MCF 10A (cell line): ENCODE results near the gene EGLN2. TPM values are rescaled to one million over a fixed set of nuclear protein-coding genes. Genes with fewer than 3 reads are reported as not detected.
A peak's percentile ranks its signal among the peaks of the same experiment; 100 is the strongest.

Source experiments
- BruUV-seq: library from RNA; stranded (reverse); fragments of 400-500 nt; replicated peaks from 2 replicates; lab custom pipeline; 2021; lab: Mats Ljungman, UMichigan
- CTCF ChIA-PET: fragments of 300-600 bp; sonication (Branson Sonifier 250); formaldehyde crosslinking; extraction: SDS; loops from one replicate; lab custom pipeline; 2021; ENCODE audit warnings: antibody characterized with exemption, inconsistent platforms; lab: Yijun Ruan, JAX
- POLR2A ChIA-PET: fragments of 300-600, 350-650 bp; sonication (Branson Sonifier 250); formaldehyde crosslinking; extraction: SDS; loops from one replicate; lab custom pipeline; 2020; ENCODE audit warnings: antibody characterized with exemption, inconsistent platforms; lab: Yijun Ruan, JAX
- DNase-seq: peaks from one replicate; pipeline ENCODE4 v3.0.0-alpha.2; 2018; ENCODE audit not compliant: unreplicated experiment
- H3K27ac Mint-ChIP-seq: one replicate; pipeline ENCODE4 v1.8.0; 2022; ENCODE audit warnings: mild to moderate bottlenecking, low read depth, mixed read lengths; ENCODE audit not compliant: unreplicated experiment
- H3K27me3 Mint-ChIP-seq: one replicate; pipeline ENCODE4 v1.8.0; 2022; ENCODE audit warnings: mixed read lengths; ENCODE audit not compliant: insufficient read depth, unreplicated experiment
- H3K36me3 Mint-ChIP-seq: one replicate; pipeline ENCODE4 v1.8.0; 2022; ENCODE audit warnings: mild to moderate bottlenecking, moderate library complexity, mixed read lengths; ENCODE audit not compliant: insufficient read depth, unreplicated experiment
- H3K4me1 Mint-ChIP-seq: one replicate; pipeline ENCODE4 v1.8.0; 2022; ENCODE audit warnings: mixed read lengths; ENCODE audit not compliant: insufficient read depth, unreplicated experiment
- H3K4me3 Mint-ChIP-seq: one replicate; pipeline ENCODE4 v1.8.0; 2022; ENCODE audit warnings: mild to moderate bottlenecking, moderate library complexity, mixed read lengths; ENCODE audit not compliant: unreplicated experiment
- H3K9me3 Mint-ChIP-seq: one replicate; pipeline ENCODE4 v1.8.0; 2022; ENCODE audit warnings: mixed read lengths; ENCODE audit not compliant: unreplicated experiment
- intact Hi-C: fragments of 100-400 bp; cut with micrococcal nuclease; formaldehyde crosslinking; loops from 2 replicates; pipeline ENCODE4 v1.14.1; 2022
- total RNA-seq: library from RNA; stranded (reverse); gene quantifications from 2 replicates; pipeline ENCODE4 v1.2.3, GENCODE V29; 2022
- TF ChIP-seq, protein P1 (sequence below): fragments of 200-600 bp; IDR thresholded peaks from one replicate; pipeline ENCODE4 v1.8.0; 2022; ENCODE audit warnings: antibody characterized with exemption, mild to moderate bottlenecking; ENCODE audit not compliant: unreplicated experiment

The EGLN2 gene
- total RNA-seq, 1 experiment from 2014 or later: 55.6 TPM

DNA sequence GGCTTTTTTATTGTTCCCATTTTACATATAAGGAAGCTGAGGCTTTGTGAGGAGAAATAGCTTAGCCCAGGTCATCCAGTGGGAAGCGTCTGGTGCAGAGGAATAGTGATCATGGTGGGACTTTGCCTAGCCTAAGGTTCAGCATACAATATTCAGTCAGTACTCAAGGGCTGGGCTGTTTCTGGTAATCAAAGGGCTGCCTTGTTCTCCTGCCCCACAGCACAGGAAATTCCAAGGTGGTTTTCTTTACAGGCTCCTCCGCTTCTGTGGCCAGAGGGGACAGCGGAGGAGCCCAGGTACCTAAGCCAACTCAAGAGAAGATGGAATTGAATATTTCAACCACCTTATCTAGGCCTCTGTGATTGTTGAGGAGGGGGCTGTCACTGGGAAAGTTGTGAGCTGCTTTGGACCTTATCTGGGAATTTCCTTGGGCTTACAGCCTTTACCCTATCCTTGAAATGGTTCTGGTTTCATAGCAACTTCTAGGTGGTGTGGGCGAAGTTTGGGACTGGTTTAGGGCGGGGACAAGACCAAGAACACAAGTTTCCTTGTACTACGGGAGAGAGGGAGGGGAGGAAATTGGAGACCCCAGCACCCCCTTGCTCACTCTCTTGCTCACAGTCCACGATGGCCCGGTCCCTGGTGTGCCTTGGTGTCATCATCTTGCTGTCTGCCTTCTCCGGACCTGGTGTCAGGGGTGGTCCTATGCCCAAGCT is 23.9 kb upstream of the EGLN2 start, which contains the start of gene MIA:
MIA (plus strand) TSS at position 606 of the 716 bp plus-strand sequence; CDS start at position 628, 22 bp downstream.
- TF ChIP-seq, protein P1, sequence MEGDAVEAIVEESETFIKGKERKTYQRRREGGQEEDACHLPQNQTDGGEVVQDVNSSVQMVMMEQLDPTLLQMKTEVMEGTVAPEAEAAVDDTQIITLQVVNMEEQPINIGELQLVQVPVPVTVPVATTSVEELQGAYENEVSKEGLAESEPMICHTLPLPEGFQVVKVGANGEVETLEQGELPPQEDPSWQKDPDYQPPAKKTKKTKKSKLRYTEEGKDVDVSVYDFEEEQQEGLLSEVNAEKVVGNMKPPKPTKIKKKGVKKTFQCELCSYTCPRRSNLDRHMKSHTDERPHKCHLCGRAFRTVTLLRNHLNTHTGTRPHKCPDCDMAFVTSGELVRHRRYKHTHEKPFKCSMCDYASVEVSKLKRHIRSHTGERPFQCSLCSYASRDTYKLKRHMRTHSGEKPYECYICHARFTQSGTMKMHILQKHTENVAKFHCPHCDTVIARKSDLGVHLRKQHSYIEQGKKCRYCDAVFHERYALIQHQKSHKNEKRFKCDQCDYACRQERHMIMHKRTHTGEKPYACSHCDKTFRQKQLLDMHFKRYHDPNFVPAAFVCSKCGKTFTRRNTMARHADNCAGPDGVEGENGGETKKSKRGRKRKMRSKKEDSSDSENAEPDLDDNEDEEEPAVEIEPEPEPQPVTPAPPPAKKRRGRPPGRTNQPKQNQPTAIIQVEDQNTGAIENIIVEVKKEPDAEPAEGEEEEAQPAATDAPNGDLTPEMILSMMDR: no peak
- Mint-ChIP-seq H3K4me3 (no peak within 1 kb of the TSS), H3K27me3 (no peaks in the 10 kb centered on the region), H3K9me3 (no peaks in the 10 kb centered on the region), H3K4me1 (peaks cover 19% of the 10 kb centered on the region), H3K36me3 (peaks cover 5% of the 10 kb centered on the region), H3K27ac (no peak within 1 kb of the TSS)
- POLR2A ChIA-PET: interaction anchor here (4.4 kb wide), 1 partner anchor 26 kb away, joined by 55 read pairs; the partner anchor contains the start of genes ACTMAP and SNRPA
- intact Hi-C loops: no loop called here
- CTCF ChIA-PET: interaction anchor here (0.6 kb wide), 1 partner anchor 33 kb away, joined by 3 read pairs; no protein-coding TSS in a partner anchor
- BruUV-seq: no TSS peak
- DNase-seq: no peak

DNA sequence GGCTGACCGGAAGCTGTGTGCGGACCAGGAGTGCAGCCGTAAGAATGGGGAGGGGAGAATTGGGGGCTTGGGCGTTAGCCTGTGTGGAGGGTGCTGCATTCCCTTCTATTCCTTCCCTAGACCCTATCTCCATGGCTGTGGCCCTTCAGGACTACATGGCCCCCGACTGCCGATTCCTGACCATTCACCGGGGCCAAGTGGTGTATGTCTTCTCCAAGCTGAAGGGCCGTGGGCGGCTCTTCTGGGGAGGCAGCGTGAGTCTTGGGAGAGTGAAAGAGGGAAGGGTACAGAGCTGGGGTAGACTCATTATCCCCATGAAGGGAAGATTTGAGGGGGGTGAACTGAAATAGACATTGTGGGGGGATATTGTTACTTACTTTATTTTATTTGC is 23.4 kb upstream of the EGLN2 start:
- H3K4me3 Mint-ChIP-seq: no peak overlapping the region
- H3K4me1 Mint-ChIP-seq: peaks cover 19% of the 10 kb centered on the region
- TF ChIP-seq, protein P1: no peak
- CTCF ChIA-PET: no interaction called here
- no peaks in the 10 kb centered on the region for H3K36me3 Mint-ChIP-seq
- intact Hi-C loops: no loop called here
- H3K27ac Mint-ChIP-seq: no peak overlapping the region
- no peaks in the 10 kb centered on the region for H3K27me3 Mint-ChIP-seq
- POLR2A ChIA-PET: interaction anchor here (2.9 to 4.4 kb wide), 2 partner anchors 26 to 56 kb away, joined by 25 to 55 read pairs; partner anchors contain the start of genes ACTMAP and SNRPA
- no peaks in the 10 kb centered on the region for H3K9me3 Mint-ChIP-seq
- no TSS peak for BruUV-seq
- no peak for DNase-seq

DNA sequence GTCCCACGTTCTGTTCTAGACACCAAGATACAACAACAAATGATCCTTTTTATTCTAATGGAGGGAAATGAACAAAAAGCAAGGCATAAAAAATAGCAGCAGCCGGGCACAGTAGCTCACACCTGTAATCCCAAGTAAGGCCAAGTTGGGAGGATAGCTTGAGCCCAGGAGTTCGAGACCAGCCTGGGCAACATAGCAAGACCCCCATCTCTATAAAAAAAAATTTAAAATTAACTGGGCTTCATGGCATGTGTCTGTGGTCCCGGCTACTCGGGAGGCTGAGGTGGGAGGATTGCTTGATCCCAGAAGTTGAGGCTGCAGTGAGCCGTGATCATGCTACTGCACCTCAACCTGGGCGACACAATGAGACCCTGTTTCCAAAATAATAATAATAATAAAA is 22.6 kb upstream of the EGLN2 start:
- Mint-ChIP-seq H3K9me3 (no peaks in the 10 kb centered on the region), H3K27ac (peak overlapping the region; percentile 86), H3K4me1 (peaks cover 24% of the 10 kb centered on the region), H3K27me3 (no peaks in the 10 kb centered on the region), H3K36me3 (no peaks in the 10 kb centered on the region), H3K4me3 (no peak overlapping the region)
- ChIA-PET POLR2A (interaction anchor here (1.2 to 4.4 kb wide), 5 partner anchors 24 to 113 kb away, joined by 5 to 55 read pairs (median 30); partner anchors contain the start of genes ACTMAP, COQ8B, ITPKC and SNRPA), CTCF (no interaction called here)
- intact Hi-C loops: no loop called here
- no TSS peak for BruUV-seq
- TF ChIP-seq, protein P1: no peak
- no peak for DNase-seq

DNA sequence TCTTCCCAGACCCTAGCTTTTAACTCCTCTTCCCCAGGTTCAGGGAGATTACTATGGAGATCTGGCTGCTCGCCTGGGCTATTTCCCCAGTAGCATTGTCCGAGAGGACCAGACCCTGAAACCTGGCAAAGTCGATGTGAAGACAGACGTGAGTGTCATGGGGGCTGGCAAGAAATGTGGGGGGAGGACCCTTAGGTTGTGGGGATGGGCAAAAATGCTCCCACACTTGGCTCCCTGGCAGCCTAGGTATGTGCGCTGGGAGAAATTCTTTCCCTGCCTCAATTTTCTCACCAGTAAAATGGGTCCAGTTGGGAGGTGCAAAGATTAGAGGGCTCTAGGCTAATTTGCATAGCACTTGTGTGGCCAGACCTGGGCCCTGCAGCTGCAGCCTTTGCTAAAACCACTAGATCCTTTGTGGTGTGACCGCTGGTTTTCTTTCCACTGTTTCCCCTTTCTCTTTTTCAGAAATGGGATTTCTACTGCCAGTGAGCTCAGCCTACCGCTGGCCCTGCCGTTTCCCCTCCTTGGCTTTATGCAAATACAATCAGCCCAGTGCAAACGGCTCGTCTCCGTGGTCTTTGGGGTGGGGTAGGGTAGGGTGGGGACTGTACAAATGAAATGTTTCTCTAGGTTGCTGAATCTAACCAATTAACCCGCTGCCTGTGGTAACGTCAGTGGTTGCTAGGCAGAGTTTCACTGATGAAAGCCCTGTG is 21.9 kb upstream of the EGLN2 start:
- Mint-ChIP-seq H3K27me3 (no peaks in the 10 kb centered on the region), H3K4me3 (peak overlapping the region; percentile 83), H3K36me3 (no peaks in the 10 kb centered on the region), H3K4me1 (peaks cover 25% of the 10 kb centered on the region), H3K27ac (peak overlapping the region; percentile 86), H3K9me3 (no peaks in the 10 kb centered on the region)
- intact Hi-C loops: no loop called here
- DNase-seq: peak; percentile 93
- TF ChIP-seq, protein P1: no peak
- ChIA-PET POLR2A (interaction anchor here (0.6 to 4.4 kb wide), 24 partner anchors 10 to 487 kb away, joined by 3 to 55 read pairs (median 5); partner anchors contain the start of genes ACTMAP, AXL, COQ8B and EGLN2), CTCF (interaction anchor here (0.8 to 1.1 kb wide), 2 partner anchors 10 to 114 kb away, joined by 4 to 6 read pairs; no protein-coding TSS in a partner anchor)
- BruUV-seq: no TSS peak
